ENCODE measurements around the gene ALOX5AP. TPM values are rescaled to one million over a fixed set of nuclear protein-coding genes. Genes with fewer than 3 reads are reported as not detected.

Gene ALOX5AP
- total RNA-seq, 2 donors from 2014 or later, result 27.5 to 69.9 TPM

DNA sequence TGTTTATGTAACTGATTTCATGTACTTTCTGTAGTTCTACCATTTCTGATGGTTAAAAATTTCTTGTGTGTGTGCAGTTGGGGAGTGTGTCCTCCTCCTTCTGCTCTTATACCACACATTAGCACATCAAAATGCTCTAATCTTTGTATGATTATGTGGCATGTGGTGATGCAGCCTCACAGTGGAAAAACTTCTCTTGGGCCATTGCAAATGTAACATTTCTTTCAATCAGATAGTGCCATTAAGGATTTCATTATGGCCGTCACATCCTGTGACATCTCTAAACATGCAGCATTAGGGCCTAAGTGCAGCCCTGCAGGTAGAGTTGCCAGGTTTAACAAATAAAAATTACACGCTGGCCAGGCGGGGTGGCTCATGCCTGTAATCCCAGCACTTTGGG lies 24.9 kb upstream of the ALOX5AP start:
- Histone ChIP-seq H3K27me3 (replicated peaks; ENCODE audit: insufficient read depth) (no peaks in the 10 kb centered on the region), H3K27ac (no peak overlapping the region), H3K9me3 (no peaks in the 10 kb centered on the region), H3K36me3 (no peaks in the 10 kb centered on the region), H3K4me1 (ENCODE audit: control insufficient read depth in 1 of 2, low read depth in 2 of 2) (peaks cover 0 to 11% of the 10 kb centered on the region in 2 donors), H3K4me3 (no peak overlapping the region)
- DNase-seq (ENCODE audit: low spot score), result no peak
- TF ChIP-seq, protein P1, sequence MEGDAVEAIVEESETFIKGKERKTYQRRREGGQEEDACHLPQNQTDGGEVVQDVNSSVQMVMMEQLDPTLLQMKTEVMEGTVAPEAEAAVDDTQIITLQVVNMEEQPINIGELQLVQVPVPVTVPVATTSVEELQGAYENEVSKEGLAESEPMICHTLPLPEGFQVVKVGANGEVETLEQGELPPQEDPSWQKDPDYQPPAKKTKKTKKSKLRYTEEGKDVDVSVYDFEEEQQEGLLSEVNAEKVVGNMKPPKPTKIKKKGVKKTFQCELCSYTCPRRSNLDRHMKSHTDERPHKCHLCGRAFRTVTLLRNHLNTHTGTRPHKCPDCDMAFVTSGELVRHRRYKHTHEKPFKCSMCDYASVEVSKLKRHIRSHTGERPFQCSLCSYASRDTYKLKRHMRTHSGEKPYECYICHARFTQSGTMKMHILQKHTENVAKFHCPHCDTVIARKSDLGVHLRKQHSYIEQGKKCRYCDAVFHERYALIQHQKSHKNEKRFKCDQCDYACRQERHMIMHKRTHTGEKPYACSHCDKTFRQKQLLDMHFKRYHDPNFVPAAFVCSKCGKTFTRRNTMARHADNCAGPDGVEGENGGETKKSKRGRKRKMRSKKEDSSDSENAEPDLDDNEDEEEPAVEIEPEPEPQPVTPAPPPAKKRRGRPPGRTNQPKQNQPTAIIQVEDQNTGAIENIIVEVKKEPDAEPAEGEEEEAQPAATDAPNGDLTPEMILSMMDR (IDR thresholded peaks at IDR 0.05), result no peak
- no peak for ATAC-seq (ENCODE audit: insufficient number of reproducible peaks, low FRiP score, low read depth)

DNA sequence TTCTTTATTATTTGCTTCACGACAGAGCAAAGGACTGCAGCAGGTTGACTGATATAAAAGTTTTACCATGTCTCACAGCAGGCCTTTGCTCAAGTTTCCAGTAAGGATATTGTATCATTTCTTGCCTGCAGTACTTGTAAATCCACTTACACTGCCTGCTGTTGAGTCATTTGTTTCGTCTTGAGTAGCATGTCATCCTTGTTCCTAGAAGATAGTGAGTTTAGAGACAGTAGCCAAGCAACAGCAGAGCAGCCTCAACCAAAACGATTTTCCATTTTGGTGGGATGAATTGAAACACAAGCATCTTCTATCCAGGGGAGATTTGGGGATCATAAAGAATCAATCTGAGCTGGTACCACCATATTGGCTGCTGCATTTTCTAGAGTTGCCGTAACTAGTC lies 24.0 kb upstream of the ALOX5AP start:
- DNase-seq (ENCODE audit: low spot score) (no peak), ATAC-seq (ENCODE audit: insufficient number of reproducible peaks, low FRiP score, low read depth) (no peak)
- Histone ChIP-seq H3K4me3 (no peak overlapping the region), H3K27me3 (replicated peaks; ENCODE audit: insufficient read depth) (no peaks in the 10 kb centered on the region), H3K9me3 (no peaks in the 10 kb centered on the region), H3K36me3 (no peaks in the 10 kb centered on the region), H3K27ac (no peak overlapping the region), H3K4me1 (ENCODE audit: control insufficient read depth in 1 of 2, low read depth in 2 of 2) (peaks cover 0 to 16% of the 10 kb centered on the region in 2 donors)
- TF ChIP-seq, protein P1 (IDR thresholded peaks at IDR 0.05), result no peak

- H3K27ac ChIP-seq, result no peak overlapping the region
- H3K27me3 ChIP-seq (replicated peaks; ENCODE audit: insufficient read depth), result no peaks in the 10 kb centered on the region
- no peak for DNase-seq (ENCODE audit: low spot score)
- H3K36me3 ChIP-seq, result no peaks in the 10 kb centered on the region
- H3K4me1 ChIP-seq (ENCODE audit: control insufficient read depth in 1 of 2, low read depth in 2 of 2), result peaks cover 0 to 16% of the 10 kb centered on the region in 2 donors
- TF ChIP-seq, protein P1 (IDR thresholded peaks at IDR 0.05), result no peak
- no peak overlapping the region for H3K4me3 ChIP-seq
- H3K9me3 ChIP-seq, result no peaks in the 10 kb centered on the region
- ATAC-seq (ENCODE audit: insufficient number of reproducible peaks, low FRiP score, low read depth), result no peak
These were observed 23.5 kb upstream of the ALOX5AP start for GRCh38 chr13:30711837-30712236.

DNA sequence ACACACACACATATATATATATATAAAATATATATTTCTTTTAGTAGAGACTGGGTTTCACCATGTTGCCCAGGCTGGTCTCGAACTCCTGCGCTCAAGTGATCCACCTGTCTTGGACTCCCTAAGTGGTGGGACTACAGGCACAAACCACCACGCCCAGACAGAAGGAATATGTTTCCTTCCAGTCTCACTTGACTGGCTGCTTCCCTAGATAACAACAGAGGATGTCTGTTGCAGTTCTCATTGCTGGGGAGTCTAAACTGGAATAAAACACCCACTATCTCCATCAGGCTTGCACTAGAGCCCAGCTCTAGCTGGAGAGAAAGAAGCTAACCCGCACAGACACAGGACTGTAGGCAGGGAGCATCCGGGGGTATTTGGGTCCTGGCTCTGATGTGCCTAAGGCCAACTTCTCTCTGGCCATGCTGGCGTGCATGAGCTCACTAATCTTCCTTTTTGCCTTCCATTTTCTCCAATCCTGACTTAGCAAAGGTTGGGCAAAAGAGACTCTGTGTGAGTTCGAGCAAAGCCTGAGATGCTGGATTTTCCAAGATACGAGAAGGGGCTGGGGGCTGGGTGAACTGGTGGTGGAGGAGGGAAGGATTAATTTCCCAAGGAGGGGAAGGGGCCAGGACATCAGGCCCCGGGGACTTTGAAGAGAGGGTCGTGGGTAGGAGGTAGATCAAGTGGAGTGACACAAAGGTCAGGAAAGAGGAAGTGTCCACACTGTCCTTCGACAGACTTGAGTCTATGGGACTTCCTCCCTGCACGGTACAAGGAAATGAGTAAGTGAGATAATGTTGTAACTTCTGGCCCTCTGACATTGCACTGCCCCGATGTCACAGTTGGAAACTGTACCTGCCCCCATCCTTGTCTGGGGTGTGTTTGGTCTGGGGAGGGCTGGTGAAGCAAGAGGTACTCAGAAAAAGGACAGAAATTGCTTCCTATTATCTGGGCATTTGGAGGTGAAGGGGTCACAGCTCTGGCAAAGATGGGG lies 22.5 kb upstream of the ALOX5AP start:
- H3K9me3 ChIP-seq, result no peaks in the 10 kb centered on the region
- ATAC-seq (ENCODE audit: insufficient number of reproducible peaks, low FRiP score, low read depth) (peak; percentile 50), DNase-seq (ENCODE audit: low spot score) (no peak)
- no peaks in the 10 kb centered on the region for H3K27me3 ChIP-seq (replicated peaks; ENCODE audit: insufficient read depth)
- H3K4me3 ChIP-seq, result no peak overlapping the region
- H3K36me3 ChIP-seq, result no peaks in the 10 kb centered on the region
- H3K27ac ChIP-seq, result no peak overlapping the region
- TF ChIP-seq, protein P1 (IDR thresholded peaks at IDR 0.05), result no peak
- H3K4me1 ChIP-seq (ENCODE audit: control insufficient read depth in 1 of 2, low read depth in 2 of 2), result peaks cover 0 to 16% of the 10 kb centered on the region in 2 donors

GRCh38 chr13:30714629-30715371 lies 20.5 kb upstream of the ALOX5AP start:
- no peak overlapping the region for H3K4me3 ChIP-seq
- ATAC-seq (ENCODE audit: insufficient number of reproducible peaks, low FRiP score, low read depth) (no peak), DNase-seq (ENCODE audit: low spot score) (no peak)
- no peaks in the 10 kb centered on the region for H3K9me3 ChIP-seq
- TF ChIP-seq, protein P1 (IDR thresholded peaks at IDR 0.05), result no peak
- peaks cover 0 to 9% of the 10 kb centered on the region in 2 donors for H3K4me1 ChIP-seq (ENCODE audit: control insufficient read depth in 1 of 2, low read depth in 2 of 2)
- H3K27me3 ChIP-seq (replicated peaks; ENCODE audit: insufficient read depth), result no peaks in the 10 kb centered on the region
- H3K27ac ChIP-seq, result no peak overlapping the region
- H3K36me3 ChIP-seq, result no peaks in the 10 kb centered on the region
